Neural cell (in vitro differentiated cells): Measurements from ENCODE around the gene PLPP3. TPM values are rescaled to one million over a fixed set of nuclear protein-coding genes. Genes with fewer than 3 reads are reported as not detected.

Experiments
- H2AFZ ChIP-seq: fragments of 200-600, 300-800 bp; sonication (generic), shearing (Covaris generic); 2 replicates; pipeline ENCODE4 v1.6.0; 2014; ENCODE audit warnings: low read depth, mild to moderate bottlenecking, antibody characterized with exemption, low read length, moderate library complexity
- H3F3A ChIP-seq: fragments of 200-600 bp; shearing (Covaris generic); 2 replicates; pipeline ENCODE4 v1.6.1; 2016; ENCODE audit warnings: mild to moderate bottlenecking, moderate library complexity, mixed read lengths, antibody characterized with exemption, low read length; ENCODE audit not compliant: insufficient read depth, poor library complexity, severe bottlenecking
- H3K27ac ChIP-seq: fragments of 200-600, 300-800 bp; sonication (generic), shearing (Covaris generic); 2 replicates; pipeline ENCODE4 v1.5.1; 2014; ENCODE audit warnings: mild to moderate bottlenecking, low read length, moderate library complexity
- H3K27me3 ChIP-seq: fragments of 300-800, 200-600 bp; sonication (generic), shearing (Covaris generic); 2 replicates; pipeline ENCODE4 v1.6.0; 2014; ENCODE audit warnings: mild to moderate bottlenecking, low read depth, low read length, moderate library complexity; ENCODE audit not compliant: insufficient read depth
- H3K36me3 ChIP-seq: fragments of 300-800, 200-600 bp; sonication (generic), shearing (Covaris generic); 2 replicates; pipeline ENCODE4 v1.5.1; 2014; ENCODE audit warnings: mild to moderate bottlenecking, antibody characterized with exemption, low read length, moderate library complexity; ENCODE audit not compliant: insufficient read depth
- H3K4me2 ChIP-seq: fragments of 300-800, 200-600 bp; sonication (generic), shearing (Covaris generic); 2 replicates; pipeline ENCODE4 v1.6.0; 2014; ENCODE audit warnings: mild to moderate bottlenecking, low read length
- H3K4me3 ChIP-seq: fragments of 300-800, 200-600 bp; sonication (generic), shearing (Covaris generic); 2 replicates; pipeline ENCODE4 v1.5.1; 2014; ENCODE audit warnings: mild to moderate bottlenecking, low read length, moderate library complexity
- H3K79me2 ChIP-seq: fragments of 200-600 bp; shearing (Covaris generic); replicated peaks from 2 replicates; pipeline ENCODE4 v1.6.0; 2014; ENCODE audit warnings: mild to moderate bottlenecking, low read length, moderate library complexity; ENCODE audit not compliant: insufficient read depth
- H3K9ac ChIP-seq: fragments of 300-800, 200-600 bp; sonication (generic), shearing (Covaris generic); 2 replicates; pipeline ENCODE4 v1.6.1; 2016; ENCODE audit warnings: mild to moderate bottlenecking, low read length, mixed read lengths
- H3K9me2 ChIP-seq: fragments of 200-600 bp; shearing (Covaris generic); 2 replicates; pipeline ENCODE4 v1.6.1; 2016; ENCODE audit warnings: mild to moderate bottlenecking, low read length, mixed read lengths; ENCODE audit not compliant: insufficient read depth
- H3K9me3 ChIP-seq: fragments of 200-600, 300-800 bp; sonication (generic), shearing (Covaris generic); 2 replicates; pipeline ENCODE4 v1.6.1; 2016; ENCODE audit warnings: mild to moderate bottlenecking, mixed run types, low read length, moderate library complexity, mixed read lengths
- H4K20me1 ChIP-seq: fragments of 200-600 bp; shearing (Covaris generic); 2 replicates; pipeline ENCODE4 v1.6.1; 2016; ENCODE audit warnings: mild to moderate bottlenecking, mixed run types; ENCODE audit not compliant: insufficient read depth
- EP300 ChIP-seq: fragments of 450-650 bp; conservative IDR thresholded peaks from 2 replicates; pipeline ENCODE4 v1.6.1; 2014; ENCODE audit warnings: antibody characterized with exemption, mild to moderate bottlenecking, moderate library complexity; ENCODE audit not compliant: poor library complexity, severe bottlenecking
- EZH2 ChIP-seq: fragments of 200-600, 300-800 bp; shearing (Covaris generic), sonication (generic); IDR thresholded peaks from 2 replicates; pipeline ENCODE4 v1.6.1; 2014; ENCODE audit warnings: antibody characterized with exemption, low read length, borderline replicate concordance, mild to moderate bottlenecking; ENCODE audit not compliant: insufficient read depth, poor library complexity, severe bottlenecking
- MXI1 ChIP-seq: fragments of 450-650 bp; conservative IDR thresholded peaks from 2 replicates; pipeline ENCODE4 v1.6.1; 2014; ENCODE audit warnings: antibody characterized with exemption, mild to moderate bottlenecking; ENCODE audit not compliant: poor library complexity, severe bottlenecking
- POLR2AphosphoS5 ChIP-seq: IDR thresholded peaks from 2 replicates; pipeline ENCODE4 v1.6.1; 2012
- RAD21 ChIP-seq: fragments of 450-650 bp; conservative IDR thresholded peaks from 2 replicates; pipeline ENCODE4 v1.6.1; 2014; ENCODE audit warnings: antibody characterized with exemption, mild to moderate bottlenecking, moderate library complexity
- SMC3 ChIP-seq: fragments of 450-650 bp; conservative IDR thresholded peaks from 2 replicates; pipeline ENCODE4 v1.6.1; 2014; ENCODE audit warnings: antibody characterized with exemption, mild to moderate bottlenecking, moderate library complexity; ENCODE audit not compliant: poor library complexity
- TAF1 ChIP-seq: IDR thresholded peaks from 2 replicates; pipeline ENCODE4 v1.6.1; 2012; ENCODE audit warnings: low read depth
- polyA plus RNA-seq: library from polyadenylated mRNA; depleted of rRNA; stranded (reverse); fragments of >200 nt; gene quantifications from 2 replicates; pipeline ENCODE4 v1.2.3, GENCODE V29; 2014
- TF ChIP-seq, protein P1 (sequence below): IDR thresholded peaks from 2 replicates; pipeline ENCODE4 v1.6.1; 2012; ENCODE audit warnings: borderline replicate concordance
- TF ChIP-seq, protein P2 (sequence below): fragments of 450-650 bp; IDR thresholded peaks from 2 replicates; pipeline ENCODE4 v1.5.1; 2014; ENCODE audit warnings: antibody characterized with exemption, mild to moderate bottlenecking, moderate library complexity; ENCODE audit not compliant: poor library complexity, severe bottlenecking

The PLPP3 gene
- polyA plus RNA-seq, 1 donor from 2014 or later, result 2.1 TPM

DNA sequence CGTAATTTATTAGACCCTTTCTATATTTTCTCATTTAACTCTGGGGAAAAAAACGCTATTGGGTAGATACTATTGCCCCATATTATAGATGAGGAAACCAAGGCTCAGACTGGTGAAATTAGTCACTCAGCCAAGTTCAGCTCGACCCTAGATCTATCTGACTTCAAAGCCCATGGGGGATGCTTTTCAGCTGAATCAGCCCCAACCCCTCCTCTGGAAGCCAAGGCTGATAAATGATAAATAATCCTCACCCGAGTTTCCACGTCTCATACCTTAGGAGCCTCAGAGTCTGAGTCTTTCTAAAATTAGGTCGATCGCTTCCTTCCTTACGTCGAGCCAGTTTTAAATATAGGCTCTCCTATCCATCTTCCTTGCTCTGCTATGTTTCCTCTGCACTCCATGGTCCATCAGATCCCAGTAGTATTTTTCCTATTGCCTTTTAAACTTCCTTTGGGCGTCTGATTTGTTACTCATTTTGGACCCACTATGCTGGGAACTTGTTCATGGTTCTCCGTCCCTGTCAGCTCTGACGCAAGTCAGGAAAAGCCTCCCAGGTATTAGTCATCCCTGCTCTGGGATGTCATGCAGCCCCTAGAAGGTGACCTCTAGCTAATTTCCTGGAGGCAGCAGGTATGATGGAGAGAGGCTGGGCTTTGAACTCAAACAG is 122.8 kb downstream of the PLPP3 start:
- Histone ChIP-seq H3K79me2 (no peaks in the 10 kb centered on the region), H4K20me1 (no peaks in the 10 kb centered on the region), H3K36me3 (no peaks in the 10 kb centered on the region), H3K9ac (no peak overlapping the region), H3K9me2 (no peaks in the 10 kb centered on the region), H2AFZ (no peak overlapping the region), H3K4me2 (no peak overlapping the region), H3F3A (no peaks in the 10 kb centered on the region), H3K27ac (no peak overlapping the region), H3K9me3 (no peaks in the 10 kb centered on the region), H3K4me3 (no peak overlapping the region), H3K27me3 (no peaks in the 10 kb centered on the region)
- no peak for TF ChIP-seq RAD21
- no peak for TF ChIP-seq EZH2
- no peak for TF ChIP-seq MXI1
- no peak for TF ChIP-seq EP300
- no peak for TF ChIP-seq SMC3
- no peak for TF ChIP-seq TAF1
- TF ChIP-seq POLR2AphosphoS5, result no peak
- TF ChIP-seq, protein P1, sequence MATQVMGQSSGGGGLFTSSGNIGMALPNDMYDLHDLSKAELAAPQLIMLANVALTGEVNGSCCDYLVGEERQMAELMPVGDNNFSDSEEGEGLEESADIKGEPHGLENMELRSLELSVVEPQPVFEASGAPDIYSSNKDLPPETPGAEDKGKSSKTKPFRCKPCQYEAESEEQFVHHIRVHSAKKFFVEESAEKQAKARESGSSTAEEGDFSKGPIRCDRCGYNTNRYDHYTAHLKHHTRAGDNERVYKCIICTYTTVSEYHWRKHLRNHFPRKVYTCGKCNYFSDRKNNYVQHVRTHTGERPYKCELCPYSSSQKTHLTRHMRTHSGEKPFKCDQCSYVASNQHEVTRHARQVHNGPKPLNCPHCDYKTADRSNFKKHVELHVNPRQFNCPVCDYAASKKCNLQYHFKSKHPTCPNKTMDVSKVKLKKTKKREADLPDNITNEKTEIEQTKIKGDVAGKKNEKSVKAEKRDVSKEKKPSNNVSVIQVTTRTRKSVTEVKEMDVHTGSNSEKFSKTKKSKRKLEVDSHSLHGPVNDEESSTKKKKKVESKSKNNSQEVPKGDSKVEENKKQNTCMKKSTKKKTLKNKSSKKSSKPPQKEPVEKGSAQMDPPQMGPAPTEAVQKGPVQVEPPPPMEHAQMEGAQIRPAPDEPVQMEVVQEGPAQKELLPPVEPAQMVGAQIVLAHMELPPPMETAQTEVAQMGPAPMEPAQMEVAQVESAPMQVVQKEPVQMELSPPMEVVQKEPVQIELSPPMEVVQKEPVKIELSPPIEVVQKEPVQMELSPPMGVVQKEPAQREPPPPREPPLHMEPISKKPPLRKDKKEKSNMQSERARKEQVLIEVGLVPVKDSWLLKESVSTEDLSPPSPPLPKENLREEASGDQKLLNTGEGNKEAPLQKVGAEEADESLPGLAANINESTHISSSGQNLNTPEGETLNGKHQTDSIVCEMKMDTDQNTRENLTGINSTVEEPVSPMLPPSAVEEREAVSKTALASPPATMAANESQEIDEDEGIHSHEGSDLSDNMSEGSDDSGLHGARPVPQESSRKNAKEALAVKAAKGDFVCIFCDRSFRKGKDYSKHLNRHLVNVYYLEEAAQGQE, result no peak
- TF ChIP-seq, protein P2, sequence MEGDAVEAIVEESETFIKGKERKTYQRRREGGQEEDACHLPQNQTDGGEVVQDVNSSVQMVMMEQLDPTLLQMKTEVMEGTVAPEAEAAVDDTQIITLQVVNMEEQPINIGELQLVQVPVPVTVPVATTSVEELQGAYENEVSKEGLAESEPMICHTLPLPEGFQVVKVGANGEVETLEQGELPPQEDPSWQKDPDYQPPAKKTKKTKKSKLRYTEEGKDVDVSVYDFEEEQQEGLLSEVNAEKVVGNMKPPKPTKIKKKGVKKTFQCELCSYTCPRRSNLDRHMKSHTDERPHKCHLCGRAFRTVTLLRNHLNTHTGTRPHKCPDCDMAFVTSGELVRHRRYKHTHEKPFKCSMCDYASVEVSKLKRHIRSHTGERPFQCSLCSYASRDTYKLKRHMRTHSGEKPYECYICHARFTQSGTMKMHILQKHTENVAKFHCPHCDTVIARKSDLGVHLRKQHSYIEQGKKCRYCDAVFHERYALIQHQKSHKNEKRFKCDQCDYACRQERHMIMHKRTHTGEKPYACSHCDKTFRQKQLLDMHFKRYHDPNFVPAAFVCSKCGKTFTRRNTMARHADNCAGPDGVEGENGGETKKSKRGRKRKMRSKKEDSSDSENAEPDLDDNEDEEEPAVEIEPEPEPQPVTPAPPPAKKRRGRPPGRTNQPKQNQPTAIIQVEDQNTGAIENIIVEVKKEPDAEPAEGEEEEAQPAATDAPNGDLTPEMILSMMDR, result no peak

DNA sequence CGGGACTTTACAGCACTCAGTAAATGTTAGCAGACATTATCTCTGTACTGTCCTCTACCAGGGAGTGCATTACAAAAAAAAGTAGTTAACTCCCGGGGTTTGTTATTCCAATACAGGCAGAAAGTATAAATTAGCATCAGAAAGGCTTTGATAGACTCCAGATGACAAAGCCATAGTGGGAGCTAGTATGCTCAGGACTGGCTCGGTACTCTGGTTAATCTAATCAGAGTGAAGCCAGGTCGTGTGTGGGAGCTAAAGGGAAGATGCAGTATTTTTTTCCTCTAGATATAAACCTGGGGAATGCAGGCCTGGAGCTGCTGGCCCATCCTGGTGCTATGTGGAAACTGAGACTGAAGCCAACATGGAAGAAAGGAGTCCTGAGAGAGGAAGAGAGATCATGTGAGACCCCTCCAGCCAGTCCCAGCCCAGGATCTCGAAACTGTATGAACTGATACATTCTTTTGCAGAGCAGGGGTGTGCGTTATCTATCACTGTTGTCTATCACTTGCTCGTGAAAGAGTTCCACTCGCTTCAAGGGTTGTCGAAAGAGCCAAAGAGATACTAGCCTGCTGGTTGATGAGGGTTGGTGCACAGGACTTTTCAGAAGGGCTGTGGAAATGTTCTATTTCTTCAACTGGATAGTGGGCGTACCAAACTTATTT is 125.8 kb downstream of the PLPP3 start:
- Histone ChIP-seq H3K9ac (no peak overlapping the region), H3K9me3 (no peaks in the 10 kb centered on the region), H3F3A (no peaks in the 10 kb centered on the region), H3K27ac (no peak overlapping the region), H4K20me1 (no peaks in the 10 kb centered on the region), H3K4me2 (no peak overlapping the region), H2AFZ (no peak overlapping the region), H3K27me3 (no peaks in the 10 kb centered on the region), H3K79me2 (no peaks in the 10 kb centered on the region), H3K9me2 (no peaks in the 10 kb centered on the region), H3K4me3 (no peak overlapping the region), H3K36me3 (no peaks in the 10 kb centered on the region)
- TF ChIP-seq EZH2 (no peak), RAD21 (no peak)
